PFSK-1 (cell line): ENCODE measurements around the gene GSTM2.

ENCODE experiments used
- FOXP2 ChIP-seq: optimal IDR thresholded peaks from 2 replicates; pipeline ENCODE3; 2011; ENCODE audit warnings: borderline replicate concordance, control low read depth, inconsistent platforms; ENCODE audit not compliant: insufficient read depth; ENCODE audit errors: extremely low read length, extremely low read depth
- POLR2AphosphoS5 ChIP-seq: IDR thresholded peaks from 2 replicates; pipeline ENCODE4 v1.6.1; 2012; ENCODE audit warnings: low read depth, mild to moderate bottlenecking, control low read depth, low read length, moderate library complexity
- SIN3A ChIP-seq: IDR thresholded peaks from 2 replicates; pipeline ENCODE4 v1.6.1; 2012; ENCODE audit warnings: mild to moderate bottlenecking, low read length, moderate library complexity, borderline replicate concordance; ENCODE audit not compliant: insufficient read depth
- TAF1 ChIP-seq: IDR thresholded peaks from 2 replicates; pipeline ENCODE4 v1.6.1; 2012; ENCODE audit warnings: low read length, control low read depth, borderline replicate concordance; ENCODE audit not compliant: insufficient read depth
- TF ChIP-seq, protein P1 (sequence below), 2 experiments: IDR thresholded peaks; 2 replicates each; pipeline versions ENCODE4 v1.6.1 to v1.8.0; 2011 to 2012; ENCODE audit warnings: low read depth in 2 of 2, low read length in 2 of 2, control low read depth in 1 of 2, inconsistent platforms in 1 of 2, mild to moderate bottlenecking in 1 of 2, moderate library complexity in 1 of 2; ENCODE audit not compliant: insufficient read depth in 1 of 2

GSTM2 gene

GRCh38 chr1:109639841-109640184, 28.0 kb upstream of the GSTM2 start:
- no peak for TF ChIP-seq POLR2AphosphoS5
- TF ChIP-seq SIN3A, result no peak
- TF ChIP-seq FOXP2, result no peak
- TF ChIP-seq TAF1, result no peak
- TF ChIP-seq, protein P1, sequence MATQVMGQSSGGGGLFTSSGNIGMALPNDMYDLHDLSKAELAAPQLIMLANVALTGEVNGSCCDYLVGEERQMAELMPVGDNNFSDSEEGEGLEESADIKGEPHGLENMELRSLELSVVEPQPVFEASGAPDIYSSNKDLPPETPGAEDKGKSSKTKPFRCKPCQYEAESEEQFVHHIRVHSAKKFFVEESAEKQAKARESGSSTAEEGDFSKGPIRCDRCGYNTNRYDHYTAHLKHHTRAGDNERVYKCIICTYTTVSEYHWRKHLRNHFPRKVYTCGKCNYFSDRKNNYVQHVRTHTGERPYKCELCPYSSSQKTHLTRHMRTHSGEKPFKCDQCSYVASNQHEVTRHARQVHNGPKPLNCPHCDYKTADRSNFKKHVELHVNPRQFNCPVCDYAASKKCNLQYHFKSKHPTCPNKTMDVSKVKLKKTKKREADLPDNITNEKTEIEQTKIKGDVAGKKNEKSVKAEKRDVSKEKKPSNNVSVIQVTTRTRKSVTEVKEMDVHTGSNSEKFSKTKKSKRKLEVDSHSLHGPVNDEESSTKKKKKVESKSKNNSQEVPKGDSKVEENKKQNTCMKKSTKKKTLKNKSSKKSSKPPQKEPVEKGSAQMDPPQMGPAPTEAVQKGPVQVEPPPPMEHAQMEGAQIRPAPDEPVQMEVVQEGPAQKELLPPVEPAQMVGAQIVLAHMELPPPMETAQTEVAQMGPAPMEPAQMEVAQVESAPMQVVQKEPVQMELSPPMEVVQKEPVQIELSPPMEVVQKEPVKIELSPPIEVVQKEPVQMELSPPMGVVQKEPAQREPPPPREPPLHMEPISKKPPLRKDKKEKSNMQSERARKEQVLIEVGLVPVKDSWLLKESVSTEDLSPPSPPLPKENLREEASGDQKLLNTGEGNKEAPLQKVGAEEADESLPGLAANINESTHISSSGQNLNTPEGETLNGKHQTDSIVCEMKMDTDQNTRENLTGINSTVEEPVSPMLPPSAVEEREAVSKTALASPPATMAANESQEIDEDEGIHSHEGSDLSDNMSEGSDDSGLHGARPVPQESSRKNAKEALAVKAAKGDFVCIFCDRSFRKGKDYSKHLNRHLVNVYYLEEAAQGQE (IDR thresholded peaks at IDR 0.05; ENCODE audit: insufficient read depth in 1 of 2, low read depth in 2 of 2, low read length in 2 of 2), result no peak

DNA sequence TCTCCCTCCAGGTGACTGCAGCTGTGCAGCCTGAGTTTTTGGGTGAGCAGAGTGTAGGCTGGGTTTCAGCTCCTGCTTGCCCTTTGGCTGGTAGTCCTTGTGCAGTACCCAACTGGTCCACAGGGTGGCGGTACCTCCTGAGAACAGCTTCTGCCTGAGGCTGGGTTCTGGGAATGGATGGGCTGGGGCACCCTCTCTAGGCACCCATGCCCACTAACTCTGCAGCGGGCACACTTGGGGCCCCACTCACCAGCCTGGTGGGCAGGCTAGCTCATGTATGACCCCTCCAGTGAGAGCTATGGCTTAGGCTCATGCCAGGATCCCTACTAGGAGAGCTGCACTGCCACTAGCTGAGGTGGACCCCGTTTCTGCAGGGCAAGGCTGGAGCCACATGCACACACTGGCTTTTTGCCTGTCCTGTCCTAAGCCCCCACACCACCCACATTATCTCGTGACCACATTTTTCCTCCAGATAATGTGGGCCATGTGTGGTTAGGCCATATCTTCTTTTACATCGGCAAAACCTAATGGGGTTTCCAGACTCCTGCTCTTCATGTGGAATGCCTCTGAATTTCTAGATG, 27.5 kb upstream of the GSTM2 start:
- TF ChIP-seq TAF1 (no peak), FOXP2 (no peak), SIN3A (no peak)

DNA sequence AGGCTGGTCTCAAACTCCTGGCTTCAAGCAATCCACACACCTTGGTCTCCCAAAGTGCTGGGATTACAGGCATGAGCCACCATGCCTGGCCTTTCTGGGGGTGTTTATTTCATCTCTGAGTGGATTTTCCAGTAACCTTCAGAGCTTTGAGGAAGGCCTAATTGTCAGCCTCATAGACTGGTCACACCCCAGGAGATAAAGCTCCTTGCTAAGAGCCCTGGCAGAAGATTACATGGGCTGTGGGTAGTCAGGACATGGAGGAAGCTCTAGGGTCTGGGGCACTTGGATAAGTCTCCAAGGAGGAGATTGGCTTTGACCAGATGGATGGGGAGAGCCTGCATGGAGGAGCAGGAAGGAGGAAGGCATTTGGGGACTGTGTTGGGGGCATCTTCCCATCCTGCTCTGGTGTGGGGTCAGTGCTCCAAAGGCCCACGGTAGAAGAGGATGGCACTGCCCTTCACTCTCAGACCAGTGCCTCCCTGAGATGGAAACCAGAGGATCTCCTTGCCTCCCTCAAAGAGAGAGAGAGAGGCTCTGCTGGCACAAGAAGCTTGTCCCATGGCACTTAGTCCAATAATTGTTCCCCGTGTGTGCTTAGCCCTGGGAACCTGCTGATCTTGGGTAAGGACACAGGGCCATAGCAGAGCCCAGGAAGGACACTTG, 26.6 kb upstream of the GSTM2 start:
- no peak for TF ChIP-seq TAF1
- TF ChIP-seq, protein P1 (IDR thresholded peaks at IDR 0.05; ENCODE audit: insufficient read depth in 1 of 2, low read depth in 2 of 2, low read length in 2 of 2), result no peak
- no peak for TF ChIP-seq POLR2AphosphoS5
- no peak for TF ChIP-seq FOXP2
- TF ChIP-seq SIN3A, result no peak

DNA sequence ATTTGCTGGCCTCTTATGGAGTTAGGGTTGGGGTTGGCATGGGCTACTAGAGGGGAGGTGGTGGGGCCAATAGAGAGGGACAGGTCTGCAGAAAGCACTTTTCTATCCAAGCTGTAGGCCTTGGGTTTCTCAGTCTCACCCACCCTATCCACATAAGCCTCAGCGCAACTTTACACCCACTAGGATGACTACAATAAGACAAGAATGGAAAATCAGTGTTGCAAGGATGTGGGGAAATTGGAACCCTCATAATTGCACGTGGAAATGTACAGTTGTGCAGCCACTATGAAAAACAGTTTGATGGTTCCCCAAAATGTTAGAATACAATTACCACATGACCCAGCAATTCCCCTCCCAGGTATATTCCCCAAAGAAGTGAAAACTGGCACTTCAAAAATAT, 26.0 kb upstream of the GSTM2 start:
- TF ChIP-seq FOXP2 (no peak), TAF1 (no peak), POLR2AphosphoS5 (no peak), SIN3A (no peak)
- TF ChIP-seq, protein P1 (IDR thresholded peaks at IDR 0.05; ENCODE audit: insufficient read depth in 1 of 2, low read depth in 2 of 2, low read length in 2 of 2), result no peak

DNA sequence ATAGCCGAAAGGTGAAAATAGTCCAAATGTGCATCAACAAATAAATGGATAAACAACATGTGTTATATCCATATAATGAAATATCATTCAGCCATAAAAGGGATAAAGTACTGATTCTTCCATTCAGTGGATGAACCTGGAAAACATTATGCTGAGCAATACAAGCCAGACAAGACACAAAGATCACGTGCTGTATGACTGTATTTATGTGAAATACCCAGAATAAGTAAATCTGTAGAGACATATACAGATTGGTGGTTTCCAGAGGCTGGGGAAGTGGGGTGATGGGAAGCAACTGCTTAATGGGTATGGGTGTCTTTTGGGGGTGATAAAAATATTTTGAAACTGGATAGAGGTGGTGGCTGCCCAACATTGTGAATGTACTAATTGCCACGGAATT, 25.2 kb upstream of the GSTM2 start:
- TF ChIP-seq TAF1 (no peak), FOXP2 (no peak), POLR2AphosphoS5 (no peak)
- TF ChIP-seq, protein P1 (IDR thresholded peaks at IDR 0.05; ENCODE audit: insufficient read depth in 1 of 2, low read depth in 2 of 2, low read length in 2 of 2), result no peak
